H54 (cell line): ENCODE data around the gene FLOT2.
"Not testable (repeated sequence)": the region's sequence is repeated elsewhere in the genome, so short reads cannot be mapped to it uniquely, and the experiment has no call there.

Experiments
- DNase-seq: peaks from one replicate; pipeline ENCODE4 v3.0.0; 2011; ENCODE audit warnings: low spot score, mixed read lengths; ENCODE audit not compliant: insufficient read length
- FAIRE-seq: peaks from 3 replicates; lab custom pipeline; 2011; peaks lifted over from hg19 to GRCh38; lab: Jason Lieb, UNC
- POLR2A ChIP-seq: IDR thresholded peaks from 2 replicates; pipeline ENCODE4 v1.6.1; 2011; ENCODE audit warnings: low read depth, mild to moderate bottlenecking, low read length

FLOT2 gene

GRCh38 chr17:28908640-28909167 is 11.2 kb upstream of the FLOT2 start:
- no peak for TF ChIP-seq POLR2A
- no peak for DNase-seq
- no peak for FAIRE-seq

GRCh38 chr17:28907709-28908475 is 10.4 kb upstream of the FLOT2 start:
- no peak for TF ChIP-seq POLR2A
- no peak for DNase-seq
- FAIRE-seq: no peak

GRCh38 chr17:28906706-28907438 is 9.3 kb upstream of the FLOT2 start:
- no peak for DNase-seq
- no peak for TF ChIP-seq POLR2A
- FAIRE-seq: no peak

GRCh38 chr17:28906276-28906675 is 8.7 kb upstream of the FLOT2 start:
- no peak for TF ChIP-seq POLR2A
- DNase-seq: no peak

GRCh38 chr17:28904800-28905199 is 7.3 kb upstream of the FLOT2 start:
- DNase-seq: no peak
- TF ChIP-seq POLR2A: no peak
- no peak for FAIRE-seq

More at GRCh38 chr17:28906276-28906675, 8.7 kb upstream of the FLOT2 start:
- no peak for FAIRE-seq

GRCh38 chr17:28903546-28903841 is 6.0 kb upstream of the FLOT2 start:
- not testable (repeated sequence) for FAIRE-seq, DNase-seq

GRCh38 chr17:28902819-28903545 is 5.4 kb upstream of the FLOT2 start, which contains the start of gene DHRS13:
Gene DHRS13 (minus strand): TSS chr17:28903079. CDS start chr17:28902944, 135 bp downstream.
- DNase-seq (peak; percentile 94), FAIRE-seq (no peak)
- peak; percentile 50; the same call in 1 of the 2 replicates for TF ChIP-seq POLR2A

GRCh38 chr17:28901866-28902818 is 4.6 kb upstream of the FLOT2 start:
- no peak for FAIRE-seq
- no peak for DNase-seq
- no peak for TF ChIP-seq POLR2A

GRCh38 chr17:28900986-28901726 is 3.6 kb upstream of the FLOT2 start:
- no peak for TF ChIP-seq POLR2A
- FAIRE-seq (no peak), DNase-seq (no peak)

- DNase-seq: no peak
- FAIRE-seq: no peak
- TF ChIP-seq POLR2A: no peak
These were observed 1.8 kb upstream of the FLOT2 start for GRCh38 chr17:28899212-28899815.

GRCh38 chr17:28898527-28898955 is 1.0 kb upstream of the FLOT2 start:
- no peak for FAIRE-seq
- DNase-seq: no peak
- no peak for TF ChIP-seq POLR2A

GRCh38 chr17:28897769-28898526 is 415 bp upstream of the FLOT2 start:
- DNase-seq: no peak
- no peak for TF ChIP-seq POLR2A
- no peak for FAIRE-seq
